A549 (cell line): Measurements from ENCODE around the gene TLR9. TPM values are rescaled to one million over a fixed set of nuclear protein-coding genes. Genes with fewer than 3 reads are reported as not detected.

Experiments used
- ATAC-seq, 2 experiments: fragments of 200-7000 bp in 1 of 2; fragments of >200 bp in 1 of 2; cut with Nextera tagmentation in 1 of 2; cut with Tn5 transposase in 1 of 2; 3 replicates each; pipeline versions ENCODE4 v1.8.0 to v1.9.1; 2018 to 2020; ENCODE audit warnings: mild to moderate bottlenecking in 1 of 2, moderate library complexity in 1 of 2
- CTCF ChIA-PET: fragments of 300-600 bp; sonication (Branson Sonifier 250); formaldehyde crosslinking; extraction: SDS; loops from one replicate; lab custom pipeline; 2021; ENCODE audit warnings: antibody characterized with exemption, inconsistent platforms; lab: Yijun Ruan, JAX
- POLR2A ChIA-PET: fragments of 350-600 bp; formaldehyde crosslinking; extraction: SDS; loops from one replicate; lab custom pipeline; 2021; ENCODE audit warnings: antibody characterized with exemption, inconsistent platforms; lab: Yijun Ruan, JAX
- DNase-seq, 2 experiments: peaks; one replicate each; pipeline versions ENCODE4 v3.0.0 to v3.0.0-alpha.2; 2011 to 2016; ENCODE audit warnings: low read depth in 1 of 2, low spot score in 1 of 2
- FAIRE-seq: peaks from 2 replicates; lab custom pipeline; 2011; peaks lifted over from hg19 to GRCh38; lab: Jason Lieb, UNC
- H3K27ac ChIP-seq, 2 experiments: fragments of >200 bp; sonication (Bioruptor Twin); formaldehyde crosslinking; 3 replicates each; pipeline ENCODE4 v1.5.1; 2016 to 2017
- H3K4me1 ChIP-seq: fragments of >200 bp; sonication (Bioruptor Twin); formaldehyde crosslinking; 3 replicates; pipeline ENCODE4 v1.6.1; 2016
- H3K4me2 ChIP-seq: fragments of >200 bp; sonication (Bioruptor Twin); formaldehyde crosslinking; 3 replicates; pipeline ENCODE4 v1.6.1; 2016
- H3K4me3 ChIP-seq: fragments of >200 bp; sonication (Bioruptor Twin); formaldehyde crosslinking; 3 replicates; pipeline ENCODE4 v1.5.1; 2016
- H3K9me3 ChIP-seq: fragments of >200 bp; sonication (Bioruptor Twin); formaldehyde crosslinking; 3 replicates; pipeline ENCODE4 v1.6.1; 2016
- CBX2 ChIP-seq: fragments of 200-600 bp; sonication (generic); IDR thresholded peaks from 2 replicates; pipeline ENCODE4 v1.6.1; 2016; ENCODE audit warnings: low read depth, mild to moderate bottlenecking, borderline replicate concordance
- CBX8 ChIP-seq: fragments of 200-600 bp; sonication (generic); IDR thresholded peaks from 2 replicates; pipeline ENCODE4 v1.6.1; 2016
- EHF ChIP-seq: fragments of 250-450 bp; sonication (Bioruptor Pico); IDR thresholded peaks from 2 replicates; pipeline ENCODE4 v1.5.0; 2020; ENCODE audit warnings: mild to moderate bottlenecking
- ESRRA ChIP-seq: fragments of 150-350 bp; IDR thresholded peaks from 2 replicates; pipeline ENCODE4 v1.6.1; 2014; ENCODE audit warnings: mild to moderate bottlenecking, low read length, borderline replicate concordance
- FOSB ChIP-seq: fragments of 250-450 bp; sonication (Bioruptor Pico); IDR thresholded peaks from 2 replicates; pipeline ENCODE4 v1.5.0; 2020; ENCODE audit warnings: mild to moderate bottlenecking, moderate library complexity
- FOSL2 ChIP-seq, 2 experiments: fragments of 450-650 bp in 1 of 2; fragments of >200 bp in 1 of 2; sonication (Bioruptor Twin) in 1 of 2; formaldehyde crosslinking; IDR thresholded peaks; 2 replicates each; pipeline versions ENCODE4 v1.5.0 to v1.6.1; 2016 to 2020; ENCODE audit warnings: mild to moderate bottlenecking in 1 of 2, moderate library complexity in 1 of 2
- GATA3 ChIP-seq: IDR thresholded peaks from 2 replicates; pipeline ENCODE4 v1.6.1; 2012; ENCODE audit warnings: borderline replicate concordance
- JUNB ChIP-seq: fragments of >200 bp; sonication (Bioruptor Twin); formaldehyde crosslinking; IDR thresholded peaks from 2 replicates; pipeline ENCODE4 v1.6.1; 2016
- KDM1A ChIP-seq: fragments of 200-600 bp; sonication (generic); IDR thresholded peaks from 2 replicates; pipeline ENCODE4 v1.6.1; 2016; ENCODE audit warnings: low read depth, mild to moderate bottlenecking
- MAZ ChIP-seq: fragments of 150-350 bp; IDR thresholded peaks from 2 replicates; pipeline ENCODE4 v1.6.1; 2014; ENCODE audit warnings: antibody characterized with exemption, low read depth, low read length, borderline replicate concordance
- MYC ChIP-seq: IDR thresholded peaks from 2 replicates; pipeline ENCODE4 v1.6.1; 2012; ENCODE audit warnings: mild to moderate bottlenecking, inconsistent platforms, low read length, improper control_type of control experiment, borderline replicate concordance
- NPAS2 ChIP-seq: fragments of 250-450 bp; sonication (Bioruptor Pico); IDR thresholded peaks from 2 replicates; pipeline ENCODE4 v1.8.0; 2022; ENCODE audit warnings: mild to moderate bottlenecking, moderate library complexity, borderline replicate concordance
- NR3C1 ChIP-seq: fragments of >200 bp; sonication (Bioruptor Twin); formaldehyde crosslinking; IDR thresholded peaks from 3 replicates; pipeline ENCODE4 v1.6.1; 2017
- RAD21 ChIP-seq, 2 experiments: fragments of >200 bp in 1 of 2; sonication (Bioruptor Twin) in 1 of 2; formaldehyde crosslinking in 1 of 2; IDR thresholded peaks in 1 of 2; conservative IDR thresholded peaks in 1 of 2; 2 replicates in 1 of 2; 3 replicates in 1 of 2; pipeline ENCODE4 v1.6.1; 2012 to 2018; ENCODE audit warnings: inconsistent platforms in 1 of 2
- RARB ChIP-seq: fragments of 250-450 bp; sonication (Bioruptor Pico); IDR thresholded peaks from 2 replicates; pipeline ENCODE4 v1.8.0; 2021; ENCODE audit warnings: mild to moderate bottlenecking, moderate library complexity
- RFX5 ChIP-seq: fragments of 450-650 bp; IDR thresholded peaks from 2 replicates; pipeline ENCODE4 v1.7.1; 2014; ENCODE audit warnings: antibody characterized with exemption, mild to moderate bottlenecking, moderate library complexity
- RNF2 ChIP-seq: fragments of 200-600 bp; sonication (generic); IDR thresholded peaks from 2 replicates; pipeline ENCODE4 v1.6.1; 2016; ENCODE audit warnings: low read depth, mild to moderate bottlenecking, antibody characterized with exemption, moderate library complexity, borderline replicate concordance
- SMC3 ChIP-seq: fragments of >200 bp; sonication (Bioruptor Twin); formaldehyde crosslinking; IDR thresholded peaks from 3 replicates; pipeline ENCODE4 v1.6.1; 2018; ENCODE audit warnings: inconsistent platforms
- SREBF2 ChIP-seq: fragments of 450-650 bp; IDR thresholded peaks from 2 replicates; pipeline ENCODE4 v1.6.1; 2014; ENCODE audit warnings: mild to moderate bottlenecking, moderate library complexity
- ZC3H11A ChIP-seq: fragments of 450-650 bp; IDR thresholded peaks from 2 replicates; pipeline ENCODE4 v1.6.1; 2014; ENCODE audit warnings: antibody characterized with exemption, mild to moderate bottlenecking
- ZFP36 ChIP-seq: fragments of 450-650 bp; IDR thresholded peaks from 2 replicates; pipeline ENCODE4 v1.6.1; 2014; ENCODE audit warnings: borderline replicate concordance; ENCODE audit not compliant: partially characterized antibody
- WGBS: methylation state at CpG from one replicate; pipeline ENCODE4 v1.1.6; 2017; ENCODE audit errors: missing lambda C conversion rate; 5-methylcytosine and 5-hydroxymethylcytosine counted together
- polyA plus RNA-seq, 4 experiments: library from polyadenylated mRNA; depleted of rRNA in 3 of 4; stranded (reverse); fragments of >200 nt; fragmentation: RNase III in 1 of 4; extraction: RNeasy Plus Mini Kit Qiagen cat#74134 plus additional on column Dnase treatment in 1 of 4; gene quantifications; 2 replicates in 3 of 4; 3 replicates in 1 of 4; pipeline ENCODE4 v1.2.3, GENCODE V29; 2011 to 2017
- TF ChIP-seq, protein P1 (sequence below): IDR thresholded peaks from 2 replicates; pipeline ENCODE4 v1.6.1; 2012
- TF ChIP-seq, protein P2 (sequence below): fragments of 450-650 bp; IDR thresholded peaks from 2 replicates; pipeline ENCODE4 v1.6.1; 2014; ENCODE audit warnings: antibody characterized with exemption
- TF ChIP-seq, protein P3 (sequence below): fragments of 200-600 bp; sonication (generic); IDR thresholded peaks from 2 replicates; pipeline ENCODE4 v1.6.1; 2016; ENCODE audit warnings: antibody characterized with exemption, mild to moderate bottlenecking, moderate library complexity
- TF ChIP-seq, protein P4 (sequence below): fragments of >200 bp; sonication (Bioruptor Twin); formaldehyde crosslinking; IDR thresholded peaks from 2 replicates; pipeline ENCODE4 v1.6.1; 2016

The TLR9 gene
- polyA plus RNA-seq, 2 of the 4 experiments (the other 2 are of a cell fraction), result 0.04 TPM; not detected in 1

DNA sequence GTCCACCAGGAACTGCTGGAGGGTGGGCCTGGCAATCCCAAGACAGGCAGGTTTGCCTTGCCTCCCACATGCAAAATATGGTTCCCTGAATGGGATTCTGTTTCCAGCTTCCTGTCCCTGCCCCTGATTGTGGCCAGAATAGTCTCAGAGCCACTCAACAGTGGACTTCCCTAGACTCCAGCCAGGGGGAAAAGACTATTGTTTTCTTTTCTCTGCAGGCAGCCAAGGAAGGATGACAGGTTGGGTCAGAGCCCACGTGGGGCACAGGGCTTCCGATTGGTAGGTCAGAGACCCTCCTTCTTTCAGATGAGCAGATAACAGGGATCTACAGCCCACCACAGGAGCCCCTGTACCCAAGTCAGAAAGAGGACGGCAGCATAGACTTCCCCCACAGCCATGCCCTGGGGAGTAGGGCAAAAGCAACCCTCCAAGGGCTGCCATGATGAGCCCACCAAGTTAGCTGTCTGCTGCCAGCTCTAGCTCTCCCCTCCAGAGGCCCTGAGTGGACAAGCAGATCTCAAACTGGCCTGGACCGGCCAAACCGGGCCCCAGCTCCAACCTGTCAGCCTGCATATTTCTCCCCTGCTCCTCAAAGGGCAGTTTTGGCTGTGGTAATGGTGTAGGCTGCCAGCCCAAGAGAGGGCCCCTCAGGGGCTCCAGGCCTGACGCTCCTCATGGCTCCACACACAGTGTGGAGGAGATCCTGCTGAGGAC is 6.4 kb downstream of the TLR9 start:
- Histone ChIP-seq H3K4me3 (no peak overlapping the region), H3K9me3 (no peaks in the 10 kb centered on the region)
- DNase-seq, result no peak
- TF ChIP-seq RFX5 (no peak), RARB (CRISPR knock-in tag) (no peak), RAD21 (conservative IDR thresholded peaks at IDR 0.05 in 1 of 2, IDR thresholded peaks at IDR 0.05 in 1 of 2) (no peak), NR3C1 (no peak), SREBF2 (no peak), JUNB (no peak), RNF2 (no peak), NPAS2 (CRISPR knock-in tag) (no peak), MAZ (no peak), GATA3 (no peak), CBX8 (no peak), KDM1A (no peak), FOSL2 (IDR thresholded peaks at IDR 0.05) (no peak), FOSL2 (CRISPR knock-in tag; IDR thresholded peaks at IDR 0.05) (no peak), SMC3 (no peak), EHF (CRISPR knock-in tag) (no peak), MYC (no peak)
- TF ChIP-seq, protein P1, sequence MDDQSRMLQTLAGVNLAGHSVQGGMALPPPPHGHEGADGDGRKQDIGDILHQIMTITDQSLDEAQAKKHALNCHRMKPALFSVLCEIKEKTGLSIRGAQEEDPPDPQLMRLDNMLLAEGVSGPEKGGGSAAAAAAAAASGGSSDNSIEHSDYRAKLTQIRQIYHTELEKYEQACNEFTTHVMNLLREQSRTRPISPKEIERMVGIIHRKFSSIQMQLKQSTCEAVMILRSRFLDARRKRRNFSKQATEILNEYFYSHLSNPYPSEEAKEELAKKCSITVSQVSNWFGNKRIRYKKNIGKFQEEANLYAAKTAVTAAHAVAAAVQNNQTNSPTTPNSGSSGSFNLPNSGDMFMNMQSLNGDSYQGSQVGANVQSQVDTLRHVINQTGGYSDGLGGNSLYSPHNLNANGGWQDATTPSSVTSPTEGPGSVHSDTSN, result no peak
- TF ChIP-seq, protein P2, sequence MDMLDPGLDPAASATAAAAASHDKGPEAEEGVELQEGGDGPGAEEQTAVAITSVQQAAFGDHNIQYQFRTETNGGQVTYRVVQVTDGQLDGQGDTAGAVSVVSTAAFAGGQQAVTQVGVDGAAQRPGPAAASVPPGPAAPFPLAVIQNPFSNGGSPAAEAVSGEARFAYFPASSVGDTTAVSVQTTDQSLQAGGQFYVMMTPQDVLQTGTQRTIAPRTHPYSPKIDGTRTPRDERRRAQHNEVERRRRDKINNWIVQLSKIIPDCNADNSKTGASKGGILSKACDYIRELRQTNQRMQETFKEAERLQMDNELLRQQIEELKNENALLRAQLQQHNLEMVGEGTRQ, result no peak
- TF ChIP-seq, all 56 proteins: peak for 0
- Histone ChIP-seq H3K4me2 (no peak overlapping the region), H3K27ac (no peak overlapping the region), H3K4me1 (peaks cover 8% of the 10 kb centered on the region; the same call in 2 of the 3 replicates)
- 79% methylated on average over 5 of the region's 6 CpGs for WGBS
- ChIA-PET CTCF (interaction anchor here (0.6 to 12.2 kb wide), 17 partner anchors 12 to 1426 kb away, joined by 3 to 198 read pairs (median 5); partner anchors contain the start of gene TWF2), POLR2A (no interaction called here)
- FAIRE-seq (no peak), ATAC-seq (no peak)

DNA sequence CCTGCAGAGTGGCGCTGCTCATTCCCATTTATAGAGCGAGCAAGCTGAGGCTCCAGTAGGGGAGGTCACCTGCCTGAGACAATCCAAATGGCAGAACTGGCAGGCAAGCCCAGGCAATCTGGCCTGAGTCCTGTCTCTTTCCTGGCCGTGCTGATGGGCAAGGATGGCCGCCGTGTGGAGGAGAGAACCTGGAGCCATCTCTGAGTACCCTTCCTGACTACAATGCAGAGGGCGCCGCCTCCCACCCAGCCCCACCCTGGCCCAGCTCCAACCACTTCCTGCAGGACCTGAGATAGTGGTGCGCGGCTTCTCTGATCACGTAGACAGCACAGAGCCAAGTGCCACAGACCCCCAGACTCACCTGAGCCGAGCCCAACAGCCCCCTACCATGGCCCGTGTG is 7.0 kb downstream of the TLR9 start:
- ATAC-seq (no peak), DNase-seq (no peak), FAIRE-seq (no peak)
- Histone ChIP-seq H3K27ac (no peak overlapping the region), H3K4me1 (peaks cover 8% of the 10 kb centered on the region; the same call in 2 of the 3 replicates), H3K4me3 (no peak overlapping the region), H3K4me2 (no peak overlapping the region), H3K9me3 (no peaks in the 10 kb centered on the region)
- POLR2A ChIA-PET, result no interaction called here
- TF ChIP-seq, protein P3, sequence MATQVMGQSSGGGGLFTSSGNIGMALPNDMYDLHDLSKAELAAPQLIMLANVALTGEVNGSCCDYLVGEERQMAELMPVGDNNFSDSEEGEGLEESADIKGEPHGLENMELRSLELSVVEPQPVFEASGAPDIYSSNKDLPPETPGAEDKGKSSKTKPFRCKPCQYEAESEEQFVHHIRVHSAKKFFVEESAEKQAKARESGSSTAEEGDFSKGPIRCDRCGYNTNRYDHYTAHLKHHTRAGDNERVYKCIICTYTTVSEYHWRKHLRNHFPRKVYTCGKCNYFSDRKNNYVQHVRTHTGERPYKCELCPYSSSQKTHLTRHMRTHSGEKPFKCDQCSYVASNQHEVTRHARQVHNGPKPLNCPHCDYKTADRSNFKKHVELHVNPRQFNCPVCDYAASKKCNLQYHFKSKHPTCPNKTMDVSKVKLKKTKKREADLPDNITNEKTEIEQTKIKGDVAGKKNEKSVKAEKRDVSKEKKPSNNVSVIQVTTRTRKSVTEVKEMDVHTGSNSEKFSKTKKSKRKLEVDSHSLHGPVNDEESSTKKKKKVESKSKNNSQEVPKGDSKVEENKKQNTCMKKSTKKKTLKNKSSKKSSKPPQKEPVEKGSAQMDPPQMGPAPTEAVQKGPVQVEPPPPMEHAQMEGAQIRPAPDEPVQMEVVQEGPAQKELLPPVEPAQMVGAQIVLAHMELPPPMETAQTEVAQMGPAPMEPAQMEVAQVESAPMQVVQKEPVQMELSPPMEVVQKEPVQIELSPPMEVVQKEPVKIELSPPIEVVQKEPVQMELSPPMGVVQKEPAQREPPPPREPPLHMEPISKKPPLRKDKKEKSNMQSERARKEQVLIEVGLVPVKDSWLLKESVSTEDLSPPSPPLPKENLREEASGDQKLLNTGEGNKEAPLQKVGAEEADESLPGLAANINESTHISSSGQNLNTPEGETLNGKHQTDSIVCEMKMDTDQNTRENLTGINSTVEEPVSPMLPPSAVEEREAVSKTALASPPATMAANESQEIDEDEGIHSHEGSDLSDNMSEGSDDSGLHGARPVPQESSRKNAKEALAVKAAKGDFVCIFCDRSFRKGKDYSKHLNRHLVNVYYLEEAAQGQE, result no peak
- TF ChIP-seq NPAS2 (CRISPR knock-in tag), result no peak
- TF ChIP-seq EHF (CRISPR knock-in tag), result no peak
- TF ChIP-seq, protein P4, sequence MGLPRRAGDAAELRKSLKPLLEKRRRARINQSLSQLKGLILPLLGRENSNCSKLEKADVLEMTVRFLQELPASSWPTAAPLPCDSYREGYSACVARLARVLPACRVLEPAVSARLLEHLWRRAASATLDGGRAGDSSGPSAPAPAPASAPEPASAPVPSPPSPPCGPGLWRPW, result no peak
- TF ChIP-seq RNF2, result no peak
- TF ChIP-seq ZFP36, result no peak
- TF ChIP-seq FOSL2 (IDR thresholded peaks at IDR 0.05), result no peak
- TF ChIP-seq FOSL2 (CRISPR knock-in tag; IDR thresholded peaks at IDR 0.05), result no peak
- TF ChIP-seq FOSB (CRISPR knock-in tag), result no peak
- no peak for TF ChIP-seq RFX5
- no peak for TF ChIP-seq ZC3H11A
- no peak for TF ChIP-seq MAZ
- no peak for TF ChIP-seq ESRRA
- TF ChIP-seq CBX2, result no peak
- no peak for TF ChIP-seq CBX8
- CTCF ChIA-PET, result interaction anchor here (3.8 to 12.2 kb wide), 4 partner anchors 12 to 122 kb away, joined by 24 to 198 read pairs (median 84); partner anchors contain the start of gene TWF2
- 86% methylated on average over 7 of the region's 12 CpGs for WGBS
